Measurements from ENCODE around the gene HSPH1.

DNA sequence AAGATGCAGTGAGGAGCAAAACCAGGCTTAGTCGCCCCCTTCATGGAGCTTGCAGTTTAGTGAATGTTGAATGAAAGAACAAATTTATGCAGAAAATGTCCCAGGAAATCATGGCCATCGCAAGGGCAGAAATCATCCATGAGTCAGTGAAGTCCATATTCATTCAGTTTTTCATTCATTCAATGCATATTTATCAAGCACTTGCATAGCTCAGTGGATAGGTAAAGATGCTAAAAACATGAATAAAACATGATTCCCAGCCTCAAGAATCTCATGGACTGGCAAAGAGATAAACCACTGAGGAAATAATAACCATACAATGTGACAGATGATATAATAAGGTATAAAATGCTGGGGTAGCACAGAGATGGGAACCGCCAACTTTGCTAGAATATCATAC, 58.8 kb downstream of the HSPH1 start:
- TF ChIP-seq, protein P1, sequence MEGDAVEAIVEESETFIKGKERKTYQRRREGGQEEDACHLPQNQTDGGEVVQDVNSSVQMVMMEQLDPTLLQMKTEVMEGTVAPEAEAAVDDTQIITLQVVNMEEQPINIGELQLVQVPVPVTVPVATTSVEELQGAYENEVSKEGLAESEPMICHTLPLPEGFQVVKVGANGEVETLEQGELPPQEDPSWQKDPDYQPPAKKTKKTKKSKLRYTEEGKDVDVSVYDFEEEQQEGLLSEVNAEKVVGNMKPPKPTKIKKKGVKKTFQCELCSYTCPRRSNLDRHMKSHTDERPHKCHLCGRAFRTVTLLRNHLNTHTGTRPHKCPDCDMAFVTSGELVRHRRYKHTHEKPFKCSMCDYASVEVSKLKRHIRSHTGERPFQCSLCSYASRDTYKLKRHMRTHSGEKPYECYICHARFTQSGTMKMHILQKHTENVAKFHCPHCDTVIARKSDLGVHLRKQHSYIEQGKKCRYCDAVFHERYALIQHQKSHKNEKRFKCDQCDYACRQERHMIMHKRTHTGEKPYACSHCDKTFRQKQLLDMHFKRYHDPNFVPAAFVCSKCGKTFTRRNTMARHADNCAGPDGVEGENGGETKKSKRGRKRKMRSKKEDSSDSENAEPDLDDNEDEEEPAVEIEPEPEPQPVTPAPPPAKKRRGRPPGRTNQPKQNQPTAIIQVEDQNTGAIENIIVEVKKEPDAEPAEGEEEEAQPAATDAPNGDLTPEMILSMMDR (conservative IDR thresholded peaks at IDR 0.05; ENCODE audit: low read depth, low read length), result no peak
- no peak for TF ChIP-seq EZH2 (IDR thresholded peaks at IDR 0.05; ENCODE audit: borderline replicate concordance, low read depth, low read length, poor library complexity, severe bottlenecking)
